GM10266 (cell line): ENCODE data around the gene OR14A2.
"Not testable (repeated sequence)": the region's sequence is repeated elsewhere in the genome, so short reads cannot be mapped to it uniquely, and the experiment has no call there.

Experiments used
- DNase-seq: peaks from one replicate; pipeline ENCODE4 v3.0.0; 2012; ENCODE audit errors: extremely low spot score
- TF ChIP-seq, protein P1 (sequence below): IDR thresholded peaks from 2 replicates; pipeline ENCODE4 v1.5.1; 2012; ENCODE audit warnings: mild to moderate bottlenecking, low read depth; ENCODE audit not compliant: control insufficient read depth, insufficient read depth; ENCODE audit errors: missing control alignments

OR14A2 gene

DNA sequence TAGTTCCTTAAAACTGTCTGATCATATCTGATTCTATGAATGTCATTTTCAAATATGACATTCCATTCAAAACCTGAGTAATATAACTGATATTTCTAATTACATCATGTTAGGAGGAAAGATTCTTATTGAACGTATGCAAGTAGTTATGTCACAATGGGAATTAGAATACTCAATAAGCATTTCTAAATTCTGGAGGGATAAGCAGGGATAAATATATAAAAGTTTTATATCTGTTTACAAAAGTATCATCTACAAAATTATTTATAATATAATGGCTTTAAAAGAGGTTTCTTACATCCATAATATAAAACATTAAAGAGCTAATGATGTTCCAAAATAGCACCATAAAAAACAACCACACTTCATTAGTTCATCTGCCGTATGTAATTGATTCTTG is at the start of gene OR14A2:
Gene OR14A2 (minus strand): TSS at position 101 of the 400 bp plus-strand sequence.
- TF ChIP-seq, protein P1, sequence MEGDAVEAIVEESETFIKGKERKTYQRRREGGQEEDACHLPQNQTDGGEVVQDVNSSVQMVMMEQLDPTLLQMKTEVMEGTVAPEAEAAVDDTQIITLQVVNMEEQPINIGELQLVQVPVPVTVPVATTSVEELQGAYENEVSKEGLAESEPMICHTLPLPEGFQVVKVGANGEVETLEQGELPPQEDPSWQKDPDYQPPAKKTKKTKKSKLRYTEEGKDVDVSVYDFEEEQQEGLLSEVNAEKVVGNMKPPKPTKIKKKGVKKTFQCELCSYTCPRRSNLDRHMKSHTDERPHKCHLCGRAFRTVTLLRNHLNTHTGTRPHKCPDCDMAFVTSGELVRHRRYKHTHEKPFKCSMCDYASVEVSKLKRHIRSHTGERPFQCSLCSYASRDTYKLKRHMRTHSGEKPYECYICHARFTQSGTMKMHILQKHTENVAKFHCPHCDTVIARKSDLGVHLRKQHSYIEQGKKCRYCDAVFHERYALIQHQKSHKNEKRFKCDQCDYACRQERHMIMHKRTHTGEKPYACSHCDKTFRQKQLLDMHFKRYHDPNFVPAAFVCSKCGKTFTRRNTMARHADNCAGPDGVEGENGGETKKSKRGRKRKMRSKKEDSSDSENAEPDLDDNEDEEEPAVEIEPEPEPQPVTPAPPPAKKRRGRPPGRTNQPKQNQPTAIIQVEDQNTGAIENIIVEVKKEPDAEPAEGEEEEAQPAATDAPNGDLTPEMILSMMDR = no peak
- DNase-seq = no peak

DNA sequence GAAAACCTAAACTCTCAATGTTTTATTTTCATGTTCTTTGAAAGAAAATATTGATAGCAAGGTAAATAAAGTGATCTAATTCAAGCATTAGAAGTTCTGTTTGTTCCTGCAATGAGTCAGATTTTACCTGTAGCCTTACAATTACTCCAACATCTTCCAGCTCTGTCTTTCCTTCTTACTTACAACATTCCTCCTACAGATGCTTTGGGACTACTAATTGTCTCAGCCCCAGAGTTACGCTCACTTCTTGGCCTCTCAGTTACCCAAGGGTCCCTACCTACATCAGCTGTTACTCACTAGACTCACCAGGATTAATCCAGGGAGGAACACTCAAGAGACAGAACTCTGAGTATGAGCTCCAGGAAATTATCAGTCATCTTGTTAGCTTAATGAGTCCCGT is 49.6 kb upstream of the OR14A2 start:
- no peak for DNase-seq
- TF ChIP-seq, protein P1 = no peak

DNA sequence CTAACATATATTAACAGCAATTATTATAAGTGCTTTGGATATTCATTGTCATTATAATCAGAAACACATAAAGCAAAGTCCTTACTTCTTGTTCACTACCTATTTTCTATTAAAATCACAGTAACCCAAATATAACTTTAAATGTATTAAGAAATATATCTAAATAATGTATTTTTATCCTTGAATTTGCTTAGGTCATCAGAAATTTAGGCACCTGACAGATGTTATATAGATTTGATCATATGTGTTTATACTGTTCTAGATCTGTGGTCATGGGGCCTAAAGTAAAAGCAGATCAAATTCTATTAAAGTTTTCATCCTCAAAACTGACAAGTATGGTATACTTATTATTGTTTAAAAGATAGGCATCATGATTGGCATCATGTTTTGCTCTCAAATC is 21.7 kb upstream of the OR14A2 start:
- DNase-seq = no peak
- TF ChIP-seq, protein P1 = no peak

DNA sequence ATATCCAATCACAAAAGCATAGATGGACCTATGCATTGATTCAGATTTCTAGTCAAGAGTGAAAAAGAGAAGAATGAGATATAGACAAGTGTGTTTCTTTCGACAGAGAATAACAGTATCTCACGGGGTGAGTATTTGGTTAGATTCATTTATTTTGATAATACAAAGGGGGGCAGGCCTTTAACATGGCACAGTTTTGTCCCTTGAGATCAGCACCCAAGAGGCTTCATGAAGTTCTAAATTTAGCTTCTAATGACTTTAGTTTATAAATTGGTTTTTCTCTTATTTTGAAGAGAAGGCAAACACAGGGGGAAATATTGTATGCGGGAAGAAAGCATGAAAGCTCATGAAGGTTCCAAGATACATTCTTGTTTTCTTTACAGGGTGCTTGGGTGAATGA is 12.5 kb upstream of the OR14A2 start, which contains the start of gene OR1C1:
Gene OR1C1 (minus strand): TSS at position 101 of the 400 bp plus-strand sequence. CDS start 2,150 bp downstream, outside the sequence.
- DNase-seq = no peak
- TF ChIP-seq, protein P1 = no peak

DNA sequence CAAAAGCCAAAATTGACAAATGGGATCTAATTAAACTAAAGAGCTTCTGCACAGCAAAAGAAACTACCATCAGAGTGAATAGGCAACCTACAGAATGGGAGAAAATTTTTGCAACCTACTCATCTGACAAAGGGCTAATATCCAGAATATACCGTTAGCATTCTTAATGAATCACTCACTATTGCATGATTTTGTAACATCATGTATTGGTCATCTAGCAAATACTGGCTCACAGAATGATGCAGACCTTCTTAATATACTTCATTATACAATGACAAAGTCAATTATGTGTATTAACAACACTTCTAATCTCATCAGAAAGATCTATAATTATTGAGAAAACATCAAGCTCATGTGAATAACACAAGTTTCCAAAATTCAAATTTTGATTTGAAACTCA is 6.4 kb upstream of the OR14A2 start:
- DNase-seq = not testable (repeated sequence)

DNA sequence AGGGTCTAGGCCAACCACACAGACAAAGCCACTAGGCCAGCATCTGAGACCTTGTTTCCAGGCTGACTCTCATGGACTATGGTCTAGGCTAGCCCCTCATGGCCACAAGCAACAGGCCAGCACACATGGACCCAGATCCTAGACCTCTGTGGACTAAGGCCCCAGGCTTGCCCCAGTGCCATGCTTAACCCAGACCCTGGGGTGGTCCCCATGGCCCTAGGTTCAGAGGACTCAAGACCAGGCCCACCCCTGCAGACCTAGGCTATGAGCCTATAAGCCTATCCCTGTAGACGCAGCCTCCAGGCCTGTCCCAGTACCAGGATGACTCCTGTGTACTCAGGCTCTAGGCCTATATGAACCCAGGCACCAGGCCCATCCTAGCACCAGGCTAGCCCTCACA is 1.9 kb upstream of the OR14A2 start:
- no peak for DNase-seq
- TF ChIP-seq, protein P1 = no peak

DNA sequence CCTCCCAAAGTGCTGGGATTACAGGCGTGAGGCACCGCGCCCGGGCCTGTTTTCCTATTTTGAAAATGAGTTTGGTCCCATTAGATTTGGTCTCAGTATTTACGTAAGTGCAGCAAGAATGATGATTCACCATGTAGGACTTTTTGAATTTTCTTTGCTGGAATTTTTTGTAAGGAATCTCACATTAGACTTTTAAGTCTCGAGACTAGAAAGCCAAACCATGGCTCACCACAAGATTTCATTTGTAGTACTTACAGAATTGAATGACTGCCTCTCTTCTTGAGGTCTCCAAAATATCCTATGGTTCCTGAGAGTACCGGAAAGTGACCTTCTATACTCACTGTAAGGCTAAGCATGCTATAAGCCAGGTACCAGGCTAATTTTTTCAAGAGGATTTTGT is 325 bp downstream of the OR14A2 start:
- no peak for DNase-seq
- TF ChIP-seq, protein P1 = no peak

DNA sequence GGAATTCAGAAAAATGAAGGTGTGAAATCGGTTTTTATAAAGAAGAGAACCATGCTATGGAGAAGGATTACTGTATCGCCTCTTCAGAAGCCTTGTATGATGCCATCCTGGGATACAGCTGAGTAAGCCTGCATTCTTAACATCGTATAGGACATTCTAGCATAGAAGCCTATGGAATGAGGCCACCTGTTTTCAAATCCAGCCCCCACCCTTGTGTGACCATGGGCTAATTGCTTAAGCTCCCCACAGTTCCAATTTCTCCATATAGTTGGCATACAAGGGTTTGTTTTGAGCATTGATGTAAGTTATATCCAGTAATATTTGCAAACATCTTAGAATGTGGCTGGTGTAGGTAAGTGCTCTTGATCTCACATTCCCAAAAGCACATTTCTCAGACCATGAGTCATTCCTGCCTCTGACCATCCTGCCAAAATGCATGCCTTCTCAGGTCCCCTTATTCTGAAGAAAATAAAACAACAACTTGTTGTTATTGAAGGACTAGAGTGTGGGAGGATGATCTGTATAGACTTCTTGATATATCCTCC is 1.5 kb downstream of the OR14A2 start:
- no peak for DNase-seq
- TF ChIP-seq, protein P1 = no peak

DNA sequence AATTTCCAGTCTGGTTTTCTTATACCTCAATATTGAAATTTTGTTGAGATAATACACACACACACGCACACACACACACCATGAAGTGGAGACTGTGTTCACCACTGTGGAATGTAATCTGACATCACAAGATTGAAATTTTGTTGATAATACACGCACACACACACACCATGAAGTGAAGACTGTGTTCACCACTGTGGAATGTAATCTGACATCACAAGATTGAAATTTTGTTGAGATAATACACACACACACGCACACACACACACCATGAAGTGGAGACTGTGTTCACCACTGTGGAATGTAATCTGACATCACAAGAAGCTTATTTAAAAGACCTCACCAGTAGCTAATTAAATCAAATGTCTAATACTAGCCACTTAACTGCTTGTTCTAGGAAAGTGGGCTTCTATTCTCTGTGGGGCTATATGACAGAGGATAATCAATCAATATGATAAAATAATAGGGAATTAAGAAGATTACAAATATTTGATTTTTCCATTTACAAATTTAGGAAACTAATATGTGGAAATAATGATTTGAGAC is 5.7 kb downstream of the OR14A2 start:
- not testable (repeated sequence) for DNase-seq
